HepG2 (cell line): ENCODE measurements around the gene SSTR5. TPM values are rescaled to one million over a fixed set of nuclear protein-coding genes. Genes with fewer than 3 reads are reported as not detected.
A peak's percentile ranks its signal among the peaks of the same experiment; 100 is the strongest.

ENCODE experiments used
- ATAC-seq: fragments of 200-7000 bp; cut with Tn5 transposase; 3 replicates; pipeline ENCODE4 v1.9.1; 2020; ENCODE audit warnings: mild to moderate bottlenecking, moderate library complexity
- BruUV-seq: library from RNA; stranded (reverse); fragments of 400-500 nt; replicated peaks from 2 replicates; lab custom pipeline; 2021; lab: Mats Ljungman, UMichigan
- CTCF ChIA-PET: fragments of 300-600 bp; formaldehyde crosslinking; extraction: SDS; loops from one replicate; lab custom pipeline; 2021; ENCODE audit warnings: low total read pairs, inconsistent platforms, low intra/inter-chr PET ratio; lab: Yijun Ruan, JAX
- POLR2A ChIA-PET: fragments of 350-600 bp; sonication (Branson Sonifier 250); formaldehyde crosslinking; loops from one replicate; lab custom pipeline; 2020; ENCODE audit warnings: antibody characterized with exemption, inconsistent platforms; lab: Yijun Ruan, JAX
- DNase-seq: peaks from one replicate; pipeline ENCODE4 v3.0.0-alpha.2; 2015; ENCODE audit warnings: low spot score
- FAIRE-seq: peaks from 3 replicates; lab custom pipeline; 2011; peaks lifted over from hg19 to GRCh38; lab: Jason Lieb, UNC
- H2AFZ ChIP-seq: one replicate; pipeline ENCODE4 v1.6.1; 2011; ENCODE audit warnings: low read length, inconsistent platforms
- H3K27ac ChIP-seq: fragments of 300-600 bp; 3 replicates; pipeline ENCODE4 v1.8.0; 2011; ENCODE audit warnings: mixed run types, mild to moderate bottlenecking, mixed read lengths, low read length, inconsistent platforms; ENCODE audit not compliant: insufficient read depth; ENCODE audit errors: extremely low read length
- H3K27me3 ChIP-seq, 2 experiments: fragments of 200-600 bp in 1 of 2; 2 replicates in 1 of 2; 3 replicates in 1 of 2; pipeline versions ENCODE4 v1.6.0 to v1.8.0; 2011; ENCODE audit warnings: low read length in 2 of 2, mild to moderate bottlenecking in 2 of 2, moderate library complexity in 2 of 2, inconsistent platforms in 1 of 2; ENCODE audit not compliant: insufficient read depth in 2 of 2, control insufficient read depth in 1 of 2
- H3K36me3 ChIP-seq, 2 experiments: fragments of 200-600 bp in 1 of 2; replicated peaks in 1 of 2; 2 replicates in 1 of 2; 3 replicates in 1 of 2; pipeline versions ENCODE4 v1.5.1 to v1.8.0; 2011; ENCODE audit warnings: low read length in 2 of 2, inconsistent platforms in 1 of 2; ENCODE audit not compliant: insufficient read depth in 2 of 2, control insufficient read depth in 1 of 2
- H3K4me1 ChIP-seq: 2 replicates; pipeline ENCODE4 v1.5.1; 2012; ENCODE audit warnings: low read length, inconsistent platforms; ENCODE audit not compliant: insufficient read depth
- H3K4me2 ChIP-seq: 2 replicates; pipeline ENCODE4 v1.6.0; 2011; ENCODE audit warnings: low read depth, low read length, inconsistent platforms
- H3K4me3 ChIP-seq, 3 experiments: fragments of 200-600 bp in 1 of 3; sonication (generic), shearing (Covaris generic) in 1 of 3; replicated peaks in 1 of 3; 2 replicates each; pipeline ENCODE4 v1.5.1; 2011 to 2016; ENCODE audit warnings: low read length in 3 of 3, inconsistent platforms in 2 of 3, low read depth in 2 of 3, mild to moderate bottlenecking in 2 of 3, control low read depth in 1 of 3, mixed read lengths in 1 of 3; ENCODE audit not compliant: insufficient read depth in 1 of 3
- H3K79me2 ChIP-seq: one replicate; pipeline ENCODE4 v1.6.1; 2011; ENCODE audit warnings: low read length, inconsistent platforms; ENCODE audit not compliant: insufficient read depth
- H3K9ac ChIP-seq: 2 replicates; pipeline ENCODE4 v1.6.0; 2011; ENCODE audit warnings: mild to moderate bottlenecking, low read depth, low read length, inconsistent platforms; ENCODE audit not compliant: insufficient read depth
- H3K9me3 ChIP-seq: 2 replicates; pipeline ENCODE4 v1.5.1; 2012; ENCODE audit warnings: mild to moderate bottlenecking, low read length
- H4K20me1 ChIP-seq: 2 replicates; pipeline ENCODE4 v1.6.0; 2011; ENCODE audit warnings: inconsistent platforms, mild to moderate bottlenecking, low read length, moderate library complexity; ENCODE audit not compliant: insufficient read depth
- DBP ChIP-seq: sonication (generic); formaldehyde crosslinking; IDR thresholded peaks from 2 replicates; pipeline ENCODE4 v1.4.0; 2020; ENCODE audit warnings: missing genetic modification reagents; ENCODE audit errors: not compliant biosample characterization
- DDIT3 ChIP-seq: sonication (generic); formaldehyde crosslinking; IDR thresholded peaks from 2 replicates; pipeline ENCODE4 v1.4.0; 2020; ENCODE audit warnings: mild to moderate bottlenecking, missing genetic modification reagents
- FOXO4 ChIP-seq: sonication (generic); formaldehyde crosslinking; conservative IDR thresholded peaks from 2 replicates; pipeline ENCODE4 v1.8.1; 2023; ENCODE audit warnings: missing genetic modification reagents
- IKZF5 ChIP-seq: IDR thresholded peaks from 2 replicates; pipeline ENCODE4 v1.6.1; 2018; ENCODE audit warnings: missing genetic modification reagents, mild to moderate bottlenecking, missing compliant biosample characterization
- RBM22 ChIP-seq: fragments of 200-400 bp; formaldehyde crosslinking; optimal IDR thresholded peaks from 2 replicates; pipeline ENCODE3; 2017; ENCODE audit warnings: mild to moderate bottlenecking, low read length, moderate library complexity
- SNAPC5 ChIP-seq: sonication (generic); formaldehyde crosslinking; IDR thresholded peaks from 2 replicates; pipeline ENCODE4 v1.8.1; 2023; ENCODE audit warnings: mild to moderate bottlenecking, missing genetic modification reagents, borderline replicate concordance
- ZNF607 ChIP-seq: sonication (generic); formaldehyde crosslinking; IDR thresholded peaks from 2 replicates; pipeline ENCODE4 v1.5.1; 2020; ENCODE audit warnings: missing genetic modification reagents, mild to moderate bottlenecking, borderline replicate concordance
- ZNF737 ChIP-seq: sonication (generic); formaldehyde crosslinking; IDR thresholded peaks from 2 replicates; pipeline ENCODE4 v1.5.0; 2020; ENCODE audit warnings: missing genetic modification reagents, mild to moderate bottlenecking, borderline replicate concordance
- WGBS: methylation state at CpG from one replicate; pipeline ENCODE4 v1.1.6; 2017; ENCODE audit warnings: low lambda C conversion rate; 5-methylcytosine and 5-hydroxymethylcytosine counted together
- in situ Hi-C: cut with HindIII; loops from 2 replicates; pipeline ENCODE4 v1.10.0; 2017; ENCODE audit warnings: low pct_unique_long_range_greater_than_20kb; ENCODE audit not compliant: extremely low pct_ligation_motif_present
- intact Hi-C: fragments of 100-400 bp; cut with micrococcal nuclease; formaldehyde crosslinking; loops from one replicate; pipeline ENCODE4 v1.10.0; 2022; ENCODE audit not compliant: unreplicated experiment
- polyA plus RNA-seq, 8 experiments: library from polyadenylated mRNA; depleted of rRNA in 3 of 8; stranded (reverse) in 7 of 8; unstranded in 1 of 8; fragments of >200 nt; fragmentation: Illumina TruSeq in 4 of 8; extraction: Trizol in 4 of 8; gene quantifications; 2 replicates each; pipeline versions ENCODE4 v1.2.1 to v1.2.3, GENCODE V29; 2011 to 2016; ENCODE audit warnings: low read depth in 4 of 8, missing spikeins in 1 of 8, mixed read lengths in 1 of 8; ENCODE audit not compliant: insufficient read depth in 1 of 8
- total RNA-seq, 5 experiments: library from RNA; depleted of rRNA; stranded (reverse); fragments of >200 nt; fragmentation: Illumina TruSeq; extraction: Trizol; gene quantifications; 2 replicates each; pipeline ENCODE4 v1.2.3, GENCODE V29; 2016; ENCODE audit warnings: low read depth in 1 of 5

The SSTR5 gene
- total and polyA plus RNA-seq, 2 of the 13 experiments (the other 11 are each of a cell fraction or from before 2014, with no cell fraction given) = 0.20 to 0.49 TPM

GRCh38 chr16:1126044-1126443 lies 53.5 kb downstream of the SSTR5 start:
- Histone ChIP-seq H3K4me2 (no peak overlapping the region), H3K4me3 (no peak overlapping the region), H4K20me1 (0 out of 2 replicates have a peak, but pooled peaks cover 3% of the 10 kb centered on the region), H3K27me3 (peaks cover 19 to 71% of the 10 kb centered on the region in 2 experiments; a peak in 4 of 5 replicates), H3K9ac (no peak overlapping the region), H2AFZ (no peak overlapping the region), H3K9me3 (no peaks in the 10 kb centered on the region), H3K27ac (no peak overlapping the region), H3K4me1 (no peaks in the 10 kb centered on the region)
- whole genome bisulfite sequencing = 3% methylated on average over 8 of the region's 17 CpGs
- intact Hi-C loops = no loop called here
- ChIA-PET CTCF (no interaction called here), POLR2A (no interaction called here)
- ATAC-seq = no peak
- no TSS peak for BruUV-seq
- FAIRE-seq = no peak
- in situ Hi-C loops = no loop called here
- TF ChIP-seq ZNF607 (CRISPR knock-in tag) = no peak
- no peak for TF ChIP-seq SNAPC5 (CRISPR knock-in tag)
- TF ChIP-seq DDIT3 = no peak
- TF ChIP-seq, all 625 proteins: peak for 0
- H3K79me2 ChIP-seq = no peaks in the 10 kb centered on the region
- no peaks in the 10 kb centered on the region for H3K36me3 ChIP-seq
- no peak for DNase-seq

- Histone ChIP-seq H2AFZ (no peak overlapping the region), H3K4me2 (no peak overlapping the region), H4K20me1 (0 out of 2 replicates have a peak, but pooled peaks cover 3% of the 10 kb centered on the region), H3K27me3 (peaks cover 17 to 68% of the 10 kb centered on the region in 2 experiments; a peak in 4 of 5 replicates), H3K4me1 (no peaks in the 10 kb centered on the region), H3K27ac (no peak overlapping the region), H3K9ac (no peak overlapping the region), H3K9me3 (no peaks in the 10 kb centered on the region), H3K4me3 (no peak overlapping the region), H3K36me3 (no peaks in the 10 kb centered on the region), H3K79me2 (no peaks in the 10 kb centered on the region)
- in situ Hi-C loops = no loop called here
- intact Hi-C loops = no loop called here
- DNase-seq (no peak), ATAC-seq (peak; percentile 6; the same call in 1 of the 3 replicates), FAIRE-seq (no peak)
- CTCF ChIA-PET = no interaction called here
- POLR2A ChIA-PET = no interaction called here
- TF ChIP-seq DBP (CRISPR knock-in tag) (no peak), RBM22 (no peak), ZNF737 (CRISPR knock-in tag) (no peak), IKZF5 (CRISPR knock-in tag) (no peak), FOXO4 (CRISPR knock-in tag) (no peak)
- WGBS = 9% methylated on average over 5 of the region's 10 CpGs
- no TSS peak for BruUV-seq
Observed at GRCh38 chr16:1126586-1126985, 54.0 kb downstream of the SSTR5 start.
